T-helper 2 cell treated with Interferon-gamma antibody and Interleukin-4, amounts not matched to agents 5 μg/mL and 100 μg/mL, for 36 hours (primary cell): ENCODE measurements around the gene CSH2.
A peak's percentile ranks its signal among the peaks of the same experiment; 100 is the strongest.
"Not testable (repeated sequence)": the region's sequence is repeated elsewhere in the genome, so short reads cannot be mapped to it uniquely, and the experiment has no call there.

Source experiments
- DNase-seq: peaks from one replicate; pipeline ENCODE4 v3.0.0; 2021; ENCODE audit warnings: low spot score
- H3K27ac Mint-ChIP-seq: one replicate; pipeline ENCODE4 v1.8.0; 2021; ENCODE audit warnings: mild to moderate bottlenecking, mixed read lengths
- H3K27me3 Mint-ChIP-seq: one replicate; pipeline ENCODE4 v1.8.0; 2021; ENCODE audit warnings: low read depth, mixed read lengths
- H3K36me3 Mint-ChIP-seq: one replicate; pipeline ENCODE4 v1.8.0; 2021; ENCODE audit warnings: low read depth, mixed read lengths
- H3K4me1 Mint-ChIP-seq: one replicate; pipeline ENCODE4 v1.8.0; 2021; ENCODE audit warnings: low read depth, mixed read lengths
- H3K4me3 Mint-ChIP-seq: one replicate; pipeline ENCODE4 v1.8.0; 2022; ENCODE audit warnings: mild to moderate bottlenecking, moderate library complexity, mixed read lengths
- H3K9me3 Mint-ChIP-seq: one replicate; pipeline ENCODE4 v1.8.0; 2021; ENCODE audit warnings: mixed read lengths

Gene CSH2

DNA sequence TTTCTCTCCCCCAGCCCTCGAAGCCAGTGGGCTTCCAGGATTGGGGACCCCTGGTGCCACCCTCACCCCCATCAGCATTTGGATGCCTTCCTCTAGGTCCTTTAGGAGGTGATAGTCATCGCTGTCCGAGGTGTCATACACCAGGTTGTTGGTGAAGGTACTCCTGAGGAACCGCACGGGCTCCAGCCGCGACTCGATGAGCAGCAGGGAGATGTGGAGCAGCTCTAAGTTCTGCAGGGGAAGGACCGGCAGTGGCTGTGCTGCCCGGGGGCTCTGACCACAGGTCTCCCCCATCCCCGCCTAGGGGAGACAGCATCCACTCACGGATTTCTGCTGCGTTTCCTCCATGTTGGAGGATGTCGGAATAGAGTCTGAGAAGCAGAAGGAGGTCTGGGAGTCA lies 36.6 kb upstream of the CSH2 start:
- H3K27ac Mint-ChIP-seq = no peak overlapping the region
- H3K27me3 Mint-ChIP-seq = peaks cover 6% of the 10 kb centered on the region
- DNase-seq = no peak
- peaks cover 4% of the 10 kb centered on the region for H3K4me1 Mint-ChIP-seq
- no peak overlapping the region for H3K4me3 Mint-ChIP-seq
- no peaks in the 10 kb centered on the region for H3K9me3 Mint-ChIP-seq
- H3K36me3 Mint-ChIP-seq = no peaks in the 10 kb centered on the region

DNA sequence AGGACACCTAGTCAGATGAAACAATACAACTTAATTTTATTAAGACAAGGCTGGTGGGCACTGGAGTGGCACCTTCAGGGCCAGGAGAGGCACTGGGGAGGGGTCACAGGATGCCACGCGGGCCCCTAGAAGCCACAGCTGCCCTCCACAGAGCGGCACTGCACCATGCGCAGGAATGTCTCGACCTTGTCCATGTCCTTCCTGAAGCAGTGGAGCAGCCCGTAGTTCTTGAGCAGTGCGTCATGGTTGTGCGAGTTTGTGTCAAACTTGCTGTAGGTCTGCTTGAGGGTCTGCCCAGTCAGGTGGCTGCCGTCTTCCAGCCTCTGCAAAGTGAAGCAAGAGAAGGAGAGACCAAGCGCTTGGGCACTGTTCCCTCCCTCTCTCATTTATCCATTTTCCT lies 36.1 kb upstream of the CSH2 start:
- not testable (repeated sequence) for DNase-seq, H3K4me1 Mint-ChIP-seq, H3K27ac Mint-ChIP-seq, H3K36me3 Mint-ChIP-seq, H3K9me3 Mint-ChIP-seq, H3K4me3 Mint-ChIP-seq, H3K27me3 Mint-ChIP-seq

DNA sequence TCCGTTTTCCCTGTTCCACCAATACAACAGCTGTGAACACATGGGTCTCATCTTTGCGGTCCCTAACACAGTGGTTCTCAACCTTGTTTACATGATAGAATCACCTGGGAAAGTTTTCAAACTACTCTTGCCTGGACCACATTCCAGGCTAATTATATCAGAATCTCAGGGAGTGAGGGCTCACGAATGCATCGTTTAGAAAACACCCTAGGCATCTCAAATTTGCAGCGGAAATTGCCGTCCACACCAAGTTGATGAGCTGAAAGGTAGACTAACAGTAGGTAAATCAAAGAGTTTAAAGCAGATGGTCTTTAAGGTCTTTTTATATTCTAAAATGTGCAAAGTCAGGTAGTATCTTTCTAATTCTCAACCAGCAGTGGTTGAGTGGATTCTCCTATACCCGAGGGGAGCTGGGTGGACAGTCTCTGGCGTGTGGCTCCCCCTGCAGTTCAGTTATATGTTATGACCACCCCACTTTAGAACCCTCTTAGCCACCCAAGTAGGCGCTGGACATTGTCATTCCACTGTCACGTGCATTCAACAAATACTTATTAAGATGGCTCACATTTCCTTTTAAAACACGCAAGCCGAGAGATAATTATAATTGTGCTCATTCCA lies 33.8 kb upstream of the CSH2 start:
- not testable (repeated sequence) for H3K4me1 Mint-ChIP-seq, DNase-seq, H3K9me3 Mint-ChIP-seq, H3K36me3 Mint-ChIP-seq, H3K27ac Mint-ChIP-seq, H3K27me3 Mint-ChIP-seq, H3K4me3 Mint-ChIP-seq

DNA sequence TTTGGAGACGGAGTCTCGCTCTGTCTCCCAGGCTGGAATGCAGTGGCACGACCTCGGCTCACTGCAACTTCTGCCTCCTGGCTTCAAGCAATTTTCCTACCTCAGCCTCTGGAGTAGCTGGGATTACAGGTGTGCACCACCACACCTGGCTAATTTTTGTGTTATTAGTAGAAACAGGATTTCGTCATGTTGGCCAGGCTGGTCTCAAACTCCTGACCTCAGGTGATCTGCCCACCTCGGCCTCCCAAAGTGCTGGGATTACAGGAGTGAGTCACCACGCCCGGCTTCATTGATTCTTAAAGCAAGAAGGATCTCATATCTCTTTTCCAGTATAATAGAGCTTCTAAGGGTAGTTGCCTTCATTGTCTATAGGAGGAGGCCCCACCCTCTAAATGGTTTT lies 31.3 kb upstream of the CSH2 start:
- peaks cover 12% of the 10 kb centered on the region for H3K27me3 Mint-ChIP-seq
- not testable (repeated sequence) for H3K4me1 Mint-ChIP-seq, DNase-seq, H3K9me3 Mint-ChIP-seq, H3K27ac Mint-ChIP-seq, H3K4me3 Mint-ChIP-seq, H3K36me3 Mint-ChIP-seq

DNA sequence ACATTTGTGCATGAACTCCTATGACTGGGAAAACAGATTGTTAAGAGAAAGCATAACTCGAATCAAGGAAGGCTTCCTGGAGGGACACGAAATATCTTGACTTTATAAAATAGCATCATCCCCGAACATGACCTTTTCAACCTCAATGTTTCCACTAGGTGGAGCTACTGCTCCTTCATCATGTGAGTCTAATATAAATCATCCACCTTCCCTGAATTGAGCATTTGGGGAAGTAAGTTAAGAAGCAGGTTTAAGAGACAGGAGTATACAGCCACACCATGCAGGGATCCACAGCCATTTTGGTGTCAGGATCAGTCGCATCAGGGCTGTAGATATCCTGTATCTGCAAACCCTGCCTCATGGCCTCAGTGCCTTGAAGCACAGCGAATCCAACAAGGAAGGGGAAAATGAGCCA lies 30.3 kb upstream of the CSH2 start:
- not testable (repeated sequence) for DNase-seq, H3K27ac Mint-ChIP-seq, H3K4me3 Mint-ChIP-seq

DNA sequence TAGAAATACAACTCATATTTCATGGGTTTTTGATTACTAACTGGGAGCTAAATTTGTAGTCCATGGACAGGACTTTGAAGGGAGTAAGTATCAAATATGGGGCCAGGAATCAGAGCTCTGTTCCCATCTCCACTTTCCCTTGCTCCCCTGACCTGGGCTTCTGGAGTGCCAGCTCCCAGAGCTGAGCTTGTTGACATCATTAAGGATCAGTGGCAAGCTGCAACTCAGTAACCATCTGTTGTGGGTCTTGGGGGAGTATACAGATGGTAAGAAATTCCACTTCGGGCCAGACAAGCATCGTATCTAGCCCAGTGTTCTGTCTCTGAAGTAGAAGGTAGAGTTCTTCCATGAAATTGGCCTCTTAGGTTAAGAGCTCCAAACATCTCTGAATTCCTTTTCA lies 28.5 kb upstream of the CSH2 start:
- not testable (repeated sequence) for H3K36me3 Mint-ChIP-seq, H3K4me1 Mint-ChIP-seq, H3K9me3 Mint-ChIP-seq, DNase-seq, H3K27me3 Mint-ChIP-seq, H3K4me3 Mint-ChIP-seq, H3K27ac Mint-ChIP-seq

More for the DNA sequence above, 30.3 kb upstream of the CSH2 start:
- not testable (repeated sequence) for H3K4me1 Mint-ChIP-seq, H3K27me3 Mint-ChIP-seq, H3K36me3 Mint-ChIP-seq, H3K9me3 Mint-ChIP-seq

DNA sequence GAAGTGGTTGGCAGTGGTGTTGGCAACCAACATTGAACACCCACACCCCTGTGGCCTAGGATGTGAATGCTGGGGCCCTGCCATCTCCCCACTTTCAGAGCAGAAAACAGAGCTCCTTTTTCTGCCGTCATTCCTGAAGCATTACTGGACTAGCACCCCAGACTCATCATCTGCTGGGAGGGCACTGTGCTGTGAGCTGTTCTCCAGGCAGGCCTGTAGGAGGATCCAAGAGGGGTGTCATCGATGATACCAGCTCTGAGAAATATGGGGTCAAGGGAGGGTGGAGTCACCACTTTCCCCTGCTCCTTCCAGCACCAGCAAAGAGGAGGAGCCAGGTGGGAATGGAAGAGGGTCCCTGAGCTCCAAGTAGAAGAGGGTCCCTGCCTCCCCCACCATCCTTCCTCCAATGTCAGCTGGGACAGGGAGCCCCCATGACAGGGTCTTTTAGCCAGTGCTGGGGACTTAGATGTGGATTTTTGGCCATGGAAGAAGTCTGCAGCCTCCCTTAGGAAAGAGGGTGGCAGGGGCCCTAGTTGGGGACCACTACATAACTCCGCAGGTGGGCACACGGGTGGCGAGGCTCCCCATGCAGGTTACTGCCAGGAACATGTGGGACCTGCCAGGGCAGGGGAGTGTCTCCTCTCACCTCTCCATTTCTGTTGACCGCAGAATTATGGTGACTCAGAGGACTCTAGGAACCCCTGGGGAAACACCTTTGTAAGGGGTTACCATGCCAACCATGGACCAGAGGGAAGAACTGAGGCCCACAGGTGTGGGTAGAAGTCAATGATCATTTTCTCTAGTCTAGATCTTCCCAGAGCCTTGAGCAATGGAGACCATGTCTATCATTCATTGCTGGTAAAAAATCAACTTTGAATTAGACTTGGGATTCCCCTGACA lies 25.7 kb upstream of the CSH2 start:
- not testable (repeated sequence) for H3K27ac Mint-ChIP-seq, H3K4me1 Mint-ChIP-seq, H3K9me3 Mint-ChIP-seq, H3K4me3 Mint-ChIP-seq, H3K36me3 Mint-ChIP-seq
- peak; percentile 38 for DNase-seq
- peaks cover 10% of the 10 kb centered on the region for H3K27me3 Mint-ChIP-seq

DNA sequence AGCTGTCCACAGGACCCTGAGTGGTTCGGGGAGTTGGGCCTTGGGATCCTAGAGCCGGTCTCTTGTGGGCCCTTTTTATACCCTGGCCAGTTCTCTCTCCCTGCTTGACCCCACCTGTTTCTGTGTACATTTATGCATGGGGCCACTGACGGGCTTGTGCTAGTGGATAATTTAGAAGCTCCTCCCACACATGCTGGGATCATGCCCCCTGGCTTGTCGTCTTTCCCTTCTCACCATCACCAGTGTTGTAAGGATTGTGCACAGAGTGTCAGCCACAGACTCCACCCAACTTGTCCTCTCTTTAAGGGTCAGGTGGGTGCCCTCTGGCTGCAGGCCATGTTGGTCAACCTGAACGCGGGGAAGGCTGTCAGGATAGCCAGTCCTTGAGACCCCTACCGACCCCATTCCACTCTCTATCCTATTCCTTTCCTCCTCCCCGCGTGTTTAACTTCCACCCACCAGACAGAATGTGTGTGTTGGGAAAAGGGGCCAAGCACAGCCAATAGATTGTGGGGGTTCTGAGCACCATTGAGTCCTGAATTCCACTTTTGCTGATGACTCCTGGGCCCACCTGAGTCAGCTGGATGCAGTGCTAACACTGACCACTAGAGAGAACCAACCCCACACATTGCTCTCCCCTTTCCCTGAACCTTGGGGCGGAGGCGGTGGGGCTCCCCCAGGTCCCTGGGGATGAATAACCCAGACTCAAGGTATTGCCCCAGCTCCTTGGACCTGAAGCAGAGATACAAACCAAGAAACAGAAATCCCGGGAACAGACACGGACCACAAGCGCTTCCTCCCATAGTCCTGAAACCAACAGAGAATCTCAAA lies 23.3 kb upstream of the CSH2 start, which contains the start of gene CSH1:
CSH1 (minus strand) TSS at position 51 of the 831 bp plus-strand sequence. CDS start 63 bp downstream, outside the sequence.
- H3K9me3 Mint-ChIP-seq, H3K36me3 Mint-ChIP-seq: not testable (repeated sequence)

DNA sequence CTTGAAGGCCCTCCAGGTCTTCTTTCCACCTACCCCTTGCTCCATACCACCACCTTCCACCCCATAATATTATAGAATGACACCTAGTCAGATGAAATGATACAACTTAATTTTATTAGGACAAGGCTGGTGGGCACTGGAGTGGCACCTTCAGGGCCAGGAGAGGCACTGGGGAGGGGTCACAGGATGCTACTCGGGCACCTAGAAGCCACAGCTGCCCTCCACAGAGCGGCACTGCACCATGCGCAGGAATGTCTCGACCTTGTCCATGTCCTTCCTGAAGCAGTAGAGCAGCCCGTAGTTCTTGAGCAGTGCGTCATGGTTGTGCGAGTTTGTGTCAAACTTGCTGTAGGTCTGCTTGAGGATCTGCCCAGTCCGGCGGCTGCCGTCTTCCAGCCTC lies 21.3 kb upstream of the CSH2 start:
- H3K27me3 Mint-ChIP-seq = peaks cover 21% of the 10 kb centered on the region
- H3K9me3 Mint-ChIP-seq, H3K27ac Mint-ChIP-seq, H3K36me3 Mint-ChIP-seq, H3K4me1 Mint-ChIP-seq, DNase-seq, H3K4me3 Mint-ChIP-seq: not testable (repeated sequence)

More for the DNA sequence above, 23.3 kb upstream of the CSH2 start, which contains the start of gene CSH1:
- H3K4me1 Mint-ChIP-seq, H3K27ac Mint-ChIP-seq, H3K4me3 Mint-ChIP-seq, DNase-seq: not testable (repeated sequence)
- peaks cover 19% of the 10 kb centered on the region for H3K27me3 Mint-ChIP-seq

DNA sequence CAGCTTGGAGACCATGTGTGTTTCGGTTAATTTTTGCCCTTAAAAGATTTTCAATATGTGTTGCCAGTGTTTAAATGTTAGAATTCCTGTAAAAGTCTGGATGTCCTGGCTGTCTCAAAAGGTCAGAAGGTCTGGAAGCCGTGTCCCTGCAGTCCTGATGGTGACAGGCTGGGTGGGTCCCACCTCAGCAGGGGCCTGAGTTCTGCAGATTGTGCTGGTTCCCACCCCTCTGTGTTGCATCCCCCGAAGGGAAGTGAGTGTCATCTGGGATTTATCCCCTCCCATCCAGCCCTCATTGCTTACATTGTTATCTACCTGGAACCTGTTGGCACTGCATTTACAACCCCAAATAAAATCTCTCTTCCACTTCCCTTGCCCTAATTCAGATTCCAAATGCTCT lies 20.5 kb upstream of the CSH2 start:
- H3K4me3 Mint-ChIP-seq, H3K36me3 Mint-ChIP-seq, H3K9me3 Mint-ChIP-seq: not testable (repeated sequence)

DNA sequence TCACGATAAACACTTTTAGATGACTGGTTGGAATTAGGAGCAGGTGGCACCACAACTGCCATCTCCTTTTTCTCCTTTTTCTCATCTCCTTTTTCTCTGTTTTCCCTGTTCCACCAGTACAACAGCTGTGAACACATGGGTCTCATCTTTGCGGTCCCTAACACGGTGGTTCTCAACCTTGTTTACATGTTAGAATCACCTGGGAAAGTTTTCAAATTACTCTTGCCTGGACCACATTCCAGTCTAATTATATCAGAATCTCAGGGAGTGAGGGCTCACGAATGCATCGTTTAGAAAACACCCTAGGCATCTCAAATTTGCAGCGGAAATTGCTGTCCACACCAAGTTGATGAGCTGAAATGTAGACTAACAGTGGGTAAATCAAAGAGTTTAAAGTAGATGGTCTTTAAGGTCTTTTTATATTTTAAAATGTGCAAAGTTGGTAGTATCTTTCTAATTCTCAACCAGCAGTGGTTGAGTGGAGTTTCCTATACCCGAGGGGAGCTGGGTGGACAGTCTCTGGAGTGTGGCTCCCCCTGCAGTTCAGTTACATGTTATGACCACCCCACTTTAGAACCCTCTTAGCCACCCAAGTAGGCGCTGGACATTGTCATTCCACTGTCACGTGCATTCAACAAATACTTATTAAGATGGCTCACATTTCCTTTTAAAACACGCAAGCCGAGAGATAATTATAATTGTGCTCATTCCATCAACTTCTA lies 19.0 kb upstream of the CSH2 start:
- DNase-seq, H3K27ac Mint-ChIP-seq, H3K4me1 Mint-ChIP-seq, H3K4me3 Mint-ChIP-seq, H3K9me3 Mint-ChIP-seq, H3K36me3 Mint-ChIP-seq: not testable (repeated sequence)
- H3K27me3 Mint-ChIP-seq = peaks cover 25% of the 10 kb centered on the region

More for the DNA sequence above, 20.5 kb upstream of the CSH2 start:
- H3K4me1 Mint-ChIP-seq, H3K27ac Mint-ChIP-seq, DNase-seq: not testable (repeated sequence)
- H3K27me3 Mint-ChIP-seq = peaks cover 23% of the 10 kb centered on the region

DNA sequence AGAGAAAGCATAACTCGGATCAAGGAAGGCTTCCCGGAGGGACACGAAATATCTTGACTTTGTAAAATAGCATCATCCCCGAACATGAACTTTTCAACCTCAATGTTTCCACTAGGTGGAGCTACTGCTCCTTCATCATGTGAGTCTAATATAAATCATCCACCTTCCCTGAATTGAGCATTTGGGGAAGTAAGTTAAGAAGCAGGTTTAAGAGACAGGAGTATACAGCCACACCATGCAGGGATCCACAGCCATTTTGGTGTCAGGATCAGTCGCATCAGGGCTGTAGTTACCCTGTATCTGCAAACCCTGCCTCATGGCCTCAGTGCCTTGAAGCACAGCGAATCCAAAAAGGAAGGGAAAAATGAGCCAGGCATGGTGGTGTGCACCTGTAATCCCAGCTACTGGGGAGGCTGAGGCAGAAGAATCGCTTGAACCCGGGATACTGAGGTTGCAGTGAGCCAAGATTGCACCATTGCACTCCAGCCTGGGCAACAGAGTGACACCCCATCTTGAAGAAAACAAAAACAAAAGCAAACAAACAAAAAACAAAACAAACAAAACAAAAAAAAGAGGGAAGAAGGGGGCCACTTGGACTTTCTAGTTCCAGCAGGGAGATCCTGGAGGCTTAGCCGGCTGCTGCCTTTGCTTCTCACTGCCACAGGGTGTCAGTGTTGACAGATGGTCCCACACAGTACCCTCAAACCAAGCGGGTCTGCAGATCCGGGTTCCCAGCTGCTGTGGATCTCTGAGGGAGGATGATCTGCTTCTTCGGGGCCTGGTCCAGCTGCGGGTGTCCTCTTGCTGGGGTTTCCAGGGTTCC lies 15.8 kb upstream of the CSH2 start:
- not testable (repeated sequence) for H3K4me1 Mint-ChIP-seq, H3K4me3 Mint-ChIP-seq, DNase-seq, H3K27ac Mint-ChIP-seq, H3K9me3 Mint-ChIP-seq, H3K36me3 Mint-ChIP-seq
- peaks cover 29% of the 10 kb centered on the region for H3K27me3 Mint-ChIP-seq

DNA sequence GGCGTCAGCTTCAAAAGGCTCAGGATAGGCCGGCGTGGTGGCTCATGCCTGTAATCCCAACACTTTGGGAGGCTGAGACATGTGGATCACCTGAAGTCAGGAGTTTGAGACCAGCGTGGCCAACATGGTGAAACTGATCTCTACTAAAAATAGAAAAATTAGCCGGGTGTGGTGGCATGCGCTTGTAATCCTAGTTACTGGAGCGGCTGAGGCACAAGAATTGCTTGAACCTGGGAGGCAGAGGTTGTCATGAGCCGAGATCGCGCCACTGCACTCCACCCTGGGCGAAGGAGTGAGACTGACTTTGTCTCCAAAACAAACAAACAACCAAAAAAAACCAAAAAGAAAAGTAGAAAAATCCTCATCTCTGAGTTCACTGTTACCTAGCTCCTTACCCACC lies 11.6 kb upstream of the CSH2 start:
- not testable (repeated sequence) for H3K27ac Mint-ChIP-seq, H3K4me1 Mint-ChIP-seq, H3K36me3 Mint-ChIP-seq, H3K4me3 Mint-ChIP-seq, H3K9me3 Mint-ChIP-seq, DNase-seq
- H3K27me3 Mint-ChIP-seq = peaks cover 11% of the 10 kb centered on the region
